Parathyroid adenoma (tissue), 2 donors: ENCODE data around the gene SPOCD1.

ENCODE experiments used
- H2AFZ ChIP-seq: fragments of 300-600 bp; sonication (generic); one replicate; pipeline ENCODE4 v1.7.0; 2017; ENCODE audit warnings: antibody characterized with exemption, mild to moderate bottlenecking
- H3K27ac ChIP-seq: fragments of 300-600 bp; sonication (generic); one replicate; pipeline ENCODE4 v1.7.0; 2017
- H3K27me3 ChIP-seq: fragments of 300-600 bp; sonication (generic); one replicate; pipeline ENCODE4 v1.7.0; 2017; ENCODE audit warnings: low read length; ENCODE audit not compliant: control insufficient read depth, insufficient read depth
- H3K36me3 ChIP-seq: fragments of 300-600 bp; sonication (generic); one replicate; pipeline ENCODE4 v1.7.0; 2017; ENCODE audit warnings: low read length; ENCODE audit not compliant: control insufficient read depth, insufficient read depth
- H3K4me1 ChIP-seq: fragments of 300-600 bp; sonication (generic); one replicate; pipeline ENCODE4 v1.7.0; 2017; ENCODE audit warnings: control low read depth
- H3K4me2 ChIP-seq: fragments of 300-600 bp; sonication (generic); one replicate; pipeline ENCODE4 v1.7.0; 2017; ENCODE audit warnings: low read length
- H3K4me3 ChIP-seq: fragments of 300-600 bp; sonication (generic); one replicate; pipeline ENCODE4 v1.7.0; 2017; ENCODE audit warnings: low read depth, low read length
- H3K79me2 ChIP-seq: fragments of 300-600 bp; sonication (generic); one replicate; pipeline ENCODE4 v1.7.0; 2017; ENCODE audit warnings: control low read depth
- H3K9ac ChIP-seq: fragments of 300-600 bp; sonication (generic); one replicate; pipeline ENCODE4 v1.7.0; 2017; ENCODE audit warnings: mild to moderate bottlenecking
- H3K9me3 ChIP-seq: fragments of 300-600 bp; sonication (generic); one replicate; pipeline ENCODE4 v1.7.0; 2017; ENCODE audit warnings: low read length; ENCODE audit not compliant: control insufficient read depth
- CTCF ChIP-seq: fragments of 300-600 bp; sonication (generic); IDR thresholded peaks from one replicate; pipeline ENCODE4 v1.7.0; 2017; ENCODE audit warnings: antibody characterized with exemption, mild to moderate bottlenecking
- donor health status: primary hyperparathyroidism.

Gene SPOCD1

GRCh38 chr1:31787261-31787660 lies 28.6 kb downstream of the SPOCD1 start:
- H3K27ac ChIP-seq, result no peak overlapping the region
- no peak for TF ChIP-seq CTCF
- H3K4me1 ChIP-seq, result peaks cover 2% of the 10 kb centered on the region

GRCh38 chr1:31786366-31787060 lies 29.3 kb downstream of the SPOCD1 start:
- no peaks in the 10 kb centered on the region for H3K27me3 ChIP-seq
- no peaks in the 10 kb centered on the region for H3K9me3 ChIP-seq
- H2AFZ ChIP-seq, result no peak overlapping the region
- no peak overlapping the region for H3K4me3 ChIP-seq
- H3K4me1 ChIP-seq, result peaks cover 4% of the 10 kb centered on the region
- no peak overlapping the region for H3K27ac ChIP-seq
- TF ChIP-seq CTCF, result no peak
- H3K79me2 ChIP-seq, result no peaks in the 10 kb centered on the region
- H3K9ac ChIP-seq, result no peak overlapping the region
- no peak overlapping the region for H3K4me2 ChIP-seq
- no peaks in the 10 kb centered on the region for H3K36me3 ChIP-seq

More at GRCh38 chr1:31787261-31787660, 28.6 kb downstream of the SPOCD1 start:
- H3K9me3 ChIP-seq, result no peaks in the 10 kb centered on the region
- H3K79me2 ChIP-seq, result no peaks in the 10 kb centered on the region
- H3K4me2 ChIP-seq, result no peak overlapping the region
- no peak overlapping the region for H3K4me3 ChIP-seq
- H3K36me3 ChIP-seq, result no peaks in the 10 kb centered on the region
- peak overlapping the region; percentile 28 for H2AFZ ChIP-seq
- H3K9ac ChIP-seq, result no peak overlapping the region
- H3K27me3 ChIP-seq, result no peaks in the 10 kb centered on the region

GRCh38 chr1:31785947-31786290 lies 29.9 kb downstream of the SPOCD1 start:
- H3K36me3 ChIP-seq, result no peaks in the 10 kb centered on the region
- H3K27me3 ChIP-seq, result no peaks in the 10 kb centered on the region
- TF ChIP-seq CTCF, result no peak
- H3K9me3 ChIP-seq, result no peaks in the 10 kb centered on the region
- H3K4me2 ChIP-seq, result no peak overlapping the region
- H3K4me1 ChIP-seq, result peaks cover 4% of the 10 kb centered on the region
- no peak overlapping the region for H2AFZ ChIP-seq
- no peaks in the 10 kb centered on the region for H3K79me2 ChIP-seq
- no peak overlapping the region for H3K4me3 ChIP-seq
- H3K9ac ChIP-seq, result no peak overlapping the region
- no peak overlapping the region for H3K27ac ChIP-seq

- Histone ChIP-seq H2AFZ (no peak overlapping the region), H3K4me1 (peaks cover 4% of the 10 kb centered on the region), H3K36me3 (no peaks in the 10 kb centered on the region), H3K9ac (no peak overlapping the region), H3K27ac (no peak overlapping the region), H3K9me3 (no peaks in the 10 kb centered on the region), H3K27me3 (no peaks in the 10 kb centered on the region), H3K4me2 (no peak overlapping the region), H3K79me2 (no peaks in the 10 kb centered on the region), H3K4me3 (no peak overlapping the region)
- no peak for TF ChIP-seq CTCF
Observed at GRCh38 chr1:31785020-31785946, 30.5 kb downstream of the SPOCD1 start.
